HG02970 (cell line): ENCODE data around the gene RGS4.
"Not testable (repeated sequence)": the region's sequence is repeated elsewhere in the genome, so short reads cannot be mapped to it uniquely, and the experiment has no call there.

Source experiments
- ATAC-seq: cut with Tn5 transposase; IDR thresholded peaks from one replicate; pipeline ENCODE4 v1.9.1; 2021; ENCODE audit warnings: mild to moderate bottlenecking, moderate library complexity, moderate number of reproducible peaks; ENCODE audit not compliant: unreplicated experiment, low FRiP score

RGS4 gene

DNA sequence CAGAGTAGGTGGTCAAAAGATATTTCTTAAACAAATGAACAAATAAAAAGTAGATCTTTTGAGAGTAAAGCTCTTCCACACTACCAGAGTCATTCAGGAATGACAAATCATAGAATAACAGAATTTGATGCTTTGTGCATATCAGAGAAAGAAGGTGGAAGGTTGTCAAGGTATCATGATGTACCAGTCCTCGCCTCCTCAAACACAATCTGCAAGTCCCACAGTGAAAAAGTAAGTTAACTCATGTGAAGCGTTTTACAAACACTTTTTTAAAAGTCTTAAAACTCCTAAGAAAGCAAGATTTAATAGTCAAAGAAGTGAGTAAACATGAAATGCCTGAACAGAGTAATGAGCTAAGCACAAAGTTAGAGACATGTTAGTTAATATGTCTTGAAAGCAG lies 2.5 kb upstream of the RGS4 start:
- ATAC-seq = no peak

DNA sequence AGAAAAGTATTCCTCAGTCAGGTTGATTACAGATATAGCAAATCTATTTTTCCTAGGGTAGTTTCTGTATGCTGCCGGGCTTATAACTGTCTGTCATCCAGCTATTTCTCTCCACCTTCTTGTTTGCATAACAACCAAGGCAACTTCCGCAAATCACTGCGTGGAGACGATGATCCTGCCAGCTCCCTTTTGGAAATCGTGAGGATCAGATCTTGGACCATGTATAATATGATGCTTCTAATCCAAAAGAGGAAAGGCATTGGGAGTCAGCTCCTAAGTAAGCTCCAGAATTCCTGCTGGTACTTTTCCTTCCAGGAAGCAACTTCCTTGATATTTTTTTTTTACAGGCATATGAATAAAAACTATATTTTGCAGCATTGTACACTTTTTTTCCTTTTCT lies 445 bp upstream of the RGS4 start:
- no peak for ATAC-seq

DNA sequence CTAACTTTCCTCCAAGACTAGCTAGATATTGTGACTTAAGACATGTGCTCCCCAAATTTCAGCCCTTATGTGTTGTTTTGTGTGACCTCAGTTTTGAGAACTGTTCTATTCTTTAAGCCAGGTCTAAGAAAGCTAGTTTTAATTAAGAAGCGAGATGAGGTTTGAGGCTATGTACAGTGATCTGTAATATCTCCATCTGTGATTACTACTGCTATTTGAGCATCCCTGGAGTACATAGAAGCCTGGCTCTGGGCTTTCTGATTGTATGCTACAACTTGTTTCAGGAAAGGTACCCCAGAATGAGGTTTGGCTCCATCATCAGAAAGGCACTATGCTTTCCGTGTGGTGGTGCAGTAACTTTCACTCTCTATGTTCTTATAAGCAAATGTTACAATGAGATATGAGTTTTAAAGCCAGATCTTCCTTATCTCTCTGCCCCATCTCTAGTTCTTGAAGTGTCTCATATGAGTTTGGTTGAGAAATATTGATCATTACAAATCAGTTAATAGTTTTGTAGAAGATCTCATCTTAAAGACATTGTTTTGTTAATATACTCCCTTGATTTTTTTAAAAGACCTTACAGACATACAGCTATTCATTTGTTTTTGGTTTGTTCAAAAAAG lies 605 bp downstream of the RGS4 start:
- ATAC-seq = no peak

DNA sequence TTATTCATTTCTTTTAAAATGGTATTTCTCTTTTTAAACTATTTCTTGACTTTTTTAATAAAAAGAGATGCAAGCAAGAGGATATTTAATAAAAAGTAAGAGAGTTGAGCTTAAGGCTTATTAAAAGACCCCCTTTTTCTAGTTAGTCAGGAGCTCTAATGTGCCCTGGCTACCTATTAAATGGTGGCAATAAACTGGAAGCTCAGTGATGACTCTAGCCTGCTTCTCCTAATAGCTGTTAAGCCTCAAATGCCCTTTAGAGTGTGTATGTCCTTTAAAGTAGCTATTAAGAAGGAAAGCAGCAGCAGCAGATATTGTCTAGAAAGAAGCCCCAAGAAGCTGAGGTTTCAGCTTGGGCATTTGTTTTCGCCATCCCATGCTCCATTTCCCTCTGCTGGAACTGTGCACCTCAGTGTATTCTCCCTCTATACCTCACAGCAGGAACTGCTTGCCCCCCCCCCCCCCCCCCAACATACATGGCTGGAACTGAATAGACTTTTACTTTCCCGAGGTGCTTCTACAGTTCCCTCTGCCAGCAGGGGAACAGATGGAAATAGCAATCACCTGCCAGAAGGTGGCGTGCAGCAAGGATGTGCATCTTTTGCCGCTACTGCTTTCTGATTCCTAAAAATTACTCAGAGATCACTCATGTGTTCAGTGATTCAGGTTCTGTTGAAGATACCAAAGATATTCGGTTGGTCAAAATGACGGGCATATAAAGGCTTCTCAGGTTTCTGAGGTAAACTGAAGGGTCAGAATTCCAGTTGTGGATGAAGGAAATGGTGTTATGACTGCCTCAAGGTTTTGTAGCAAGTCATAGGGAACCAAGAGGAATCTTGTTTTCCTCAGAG lies 2.5 kb downstream of the RGS4 start:
- ATAC-seq = peak; percentile 76

DNA sequence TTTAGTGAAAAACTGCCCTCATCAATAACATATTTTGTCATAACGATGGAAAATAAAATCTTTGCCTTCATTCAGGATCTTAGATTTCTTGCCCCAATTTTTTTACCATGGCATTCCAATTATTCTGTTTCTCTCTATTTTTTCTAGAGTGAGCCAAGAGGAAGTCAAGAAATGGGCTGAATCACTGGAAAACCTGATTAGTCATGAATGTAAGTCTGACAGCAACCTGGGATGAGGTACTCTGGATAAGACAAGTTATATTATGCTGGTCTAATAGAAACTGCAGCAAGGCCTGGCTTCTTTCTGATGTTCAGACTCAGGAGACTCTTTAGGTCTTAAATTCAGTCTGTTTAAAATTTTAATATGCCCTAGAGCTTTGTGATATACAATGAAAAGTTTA lies 3.5 kb downstream of the RGS4 start:
- ATAC-seq = no peak

DNA sequence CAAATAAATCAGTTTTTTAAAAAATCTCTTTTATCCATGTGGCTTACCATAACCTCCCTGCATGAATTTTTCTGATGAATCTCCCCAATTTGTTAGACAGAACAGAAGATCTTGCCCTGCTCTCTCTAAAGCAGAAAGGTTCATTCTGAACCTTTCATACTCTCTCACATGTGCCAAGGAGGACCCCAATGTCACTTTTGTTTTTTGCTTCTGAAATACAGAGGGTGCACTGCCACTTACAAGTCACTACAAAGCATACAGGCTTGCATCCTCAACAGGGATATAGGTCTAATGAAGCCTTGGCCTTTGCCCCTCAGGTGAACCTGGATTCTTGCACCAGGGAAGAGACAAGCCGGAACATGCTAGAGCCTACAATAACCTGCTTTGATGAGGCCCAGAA lies 4.8 kb downstream of the RGS4 start:
- no peak for ATAC-seq

DNA sequence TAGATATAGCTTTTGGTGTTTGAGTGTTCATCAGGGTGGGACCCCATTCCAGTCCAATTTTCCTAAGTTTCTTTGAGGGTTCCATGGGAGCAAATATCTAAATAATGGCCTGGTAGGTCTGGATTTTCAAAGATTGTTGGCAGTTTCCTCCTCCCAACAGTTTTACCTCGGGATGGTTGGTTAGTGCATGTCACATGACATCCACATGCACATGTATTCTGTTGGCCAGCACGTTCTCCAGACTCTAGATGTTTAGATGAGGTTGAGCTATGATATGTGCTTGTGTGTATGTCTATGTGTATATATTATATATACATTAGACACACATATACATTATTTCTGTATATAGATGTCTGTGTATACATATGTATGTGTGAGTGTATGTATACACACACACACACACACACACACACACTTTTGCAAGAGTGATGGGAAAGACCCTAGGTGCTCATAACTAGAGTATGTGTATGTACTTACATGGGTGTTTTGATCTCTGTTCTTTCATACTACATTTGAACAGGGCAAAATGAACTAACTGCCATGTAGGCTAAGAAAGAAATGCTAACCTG lies 5.6 kb downstream of the RGS4 start:
- no peak for ATAC-seq

DNA sequence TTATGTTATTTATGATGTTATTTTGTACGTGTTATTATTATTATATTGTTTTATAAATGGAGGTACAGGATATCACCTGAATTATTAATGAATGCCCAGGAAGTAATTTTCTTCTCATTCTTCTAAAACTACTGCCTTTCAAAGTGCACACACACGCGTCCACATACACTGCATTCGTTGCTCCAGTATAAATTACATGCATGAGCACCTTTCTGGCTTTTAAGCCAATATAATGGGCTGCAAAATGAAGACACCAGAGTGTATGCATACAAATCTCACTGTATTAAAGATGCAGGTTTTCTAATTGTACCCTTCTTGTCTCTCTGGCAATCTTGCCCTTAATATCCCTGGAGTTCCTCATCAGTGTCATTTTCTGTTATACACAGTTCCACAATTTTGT lies 6.9 kb downstream of the RGS4 start:
- ATAC-seq = no peak

DNA sequence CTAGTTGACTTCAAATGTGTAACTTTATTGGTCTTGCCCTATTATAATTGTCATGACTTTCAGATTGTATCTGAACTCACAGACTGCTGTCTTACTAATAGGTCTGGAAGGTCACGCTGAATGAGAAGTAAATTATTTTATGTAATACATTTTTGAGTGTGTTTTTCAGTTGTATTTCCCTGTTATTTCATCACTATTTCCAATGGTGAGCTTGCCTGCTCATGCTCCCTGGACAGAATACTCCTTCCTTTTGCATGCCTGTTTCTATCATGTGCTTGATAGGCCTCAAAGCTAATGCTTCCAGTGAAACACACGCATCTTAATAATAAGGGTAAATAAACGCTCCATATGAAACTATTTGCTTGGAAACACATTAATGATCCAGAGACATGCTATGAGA lies 7.3 kb downstream of the RGS4 start:
- no peak for ATAC-seq

DNA sequence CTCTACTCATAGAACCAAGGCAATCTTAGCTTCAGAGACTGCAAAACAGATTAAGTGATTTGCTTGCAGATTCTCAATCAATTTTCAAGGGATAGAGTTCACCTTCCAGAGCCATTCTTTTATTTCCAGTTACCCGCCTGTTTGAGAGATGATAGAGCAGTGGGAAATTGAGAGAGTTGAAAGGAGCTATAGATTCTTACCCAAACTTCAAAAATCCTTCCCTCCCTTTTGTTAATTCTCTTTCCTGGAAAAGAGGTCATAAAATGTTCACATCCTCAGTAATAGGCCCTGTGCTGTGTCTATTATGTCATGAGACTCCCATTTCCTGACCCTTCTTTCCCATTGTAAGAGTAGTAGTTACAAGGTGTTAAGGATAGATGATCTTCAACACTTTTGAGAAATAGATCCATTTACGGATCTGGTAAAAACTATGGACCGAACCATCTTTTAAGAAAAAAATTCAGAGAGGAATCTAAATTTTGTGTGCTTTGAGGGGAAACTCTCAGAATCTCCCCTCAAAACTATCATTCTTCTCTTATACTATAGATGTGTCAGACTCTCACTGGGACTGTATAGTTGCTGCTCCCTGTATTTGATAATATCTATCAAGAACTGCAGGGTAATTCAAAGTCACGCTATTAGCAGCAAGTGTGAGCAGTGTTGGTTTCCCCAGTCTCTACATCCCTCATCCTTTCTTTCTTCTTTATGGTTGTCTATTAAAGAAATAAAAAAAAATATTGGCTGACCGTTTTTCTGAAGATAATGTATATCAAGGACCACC lies 8.0 kb downstream of the RGS4 start:
- ATAC-seq = no peak

DNA sequence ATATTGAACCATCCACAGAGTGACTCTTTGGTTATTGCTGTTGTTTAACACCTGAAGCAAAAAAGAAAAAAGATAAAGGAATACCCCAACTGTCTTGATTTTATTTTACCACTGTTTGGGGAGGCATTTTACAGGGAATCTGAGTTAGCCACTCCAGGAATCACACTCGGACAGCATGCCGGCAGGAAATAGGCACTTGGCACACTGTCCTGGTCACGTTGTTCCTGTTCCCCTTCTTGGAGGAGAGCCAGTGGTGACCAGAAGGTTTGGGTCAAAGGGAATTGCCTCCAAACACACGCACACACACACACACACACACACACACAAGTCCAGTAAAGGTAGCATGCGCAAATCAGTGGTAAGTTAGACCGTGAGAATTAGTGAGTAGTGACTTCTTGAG lies 13.8 kb downstream of the RGS4 start:
- no peak for ATAC-seq

DNA sequence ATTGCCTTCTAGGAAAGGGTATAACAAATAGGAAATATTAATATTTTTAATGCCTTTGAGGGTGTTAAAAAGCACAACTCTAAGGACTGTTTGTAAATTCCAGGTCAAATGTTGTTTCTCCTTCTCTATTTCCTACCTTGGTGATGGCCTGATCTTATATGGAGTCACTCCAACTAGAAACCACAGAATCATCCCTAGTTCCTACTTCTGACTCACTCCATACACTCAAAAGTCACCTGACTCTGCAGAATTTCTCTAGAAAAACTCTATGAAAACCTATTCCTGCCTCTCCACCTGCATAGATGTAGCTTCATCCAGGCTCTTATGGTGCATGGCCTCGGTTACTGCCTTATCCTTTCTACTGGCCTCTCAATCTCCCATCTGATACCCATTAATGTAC lies 14.5 kb downstream of the RGS4 start:
- no peak for ATAC-seq

DNA sequence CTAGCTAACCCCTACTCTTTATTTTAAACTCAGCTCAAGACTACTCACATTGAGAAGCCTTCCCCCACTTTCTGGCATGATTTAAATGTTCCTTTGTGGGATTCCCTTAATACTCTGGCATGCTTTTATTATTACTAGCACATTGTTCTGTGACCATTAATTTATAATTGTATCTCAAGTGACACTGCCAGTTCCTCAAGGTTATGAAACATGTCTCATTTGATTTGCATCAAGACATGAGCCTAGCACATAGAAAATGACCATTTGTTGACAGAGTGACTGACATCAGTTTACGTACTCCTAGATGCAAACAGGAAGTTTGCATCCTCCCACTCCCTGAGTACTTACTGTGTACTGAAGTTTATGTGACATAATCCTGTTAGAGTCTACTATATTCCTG lies 15.2 kb downstream of the RGS4 start:
- ATAC-seq = no peak

DNA sequence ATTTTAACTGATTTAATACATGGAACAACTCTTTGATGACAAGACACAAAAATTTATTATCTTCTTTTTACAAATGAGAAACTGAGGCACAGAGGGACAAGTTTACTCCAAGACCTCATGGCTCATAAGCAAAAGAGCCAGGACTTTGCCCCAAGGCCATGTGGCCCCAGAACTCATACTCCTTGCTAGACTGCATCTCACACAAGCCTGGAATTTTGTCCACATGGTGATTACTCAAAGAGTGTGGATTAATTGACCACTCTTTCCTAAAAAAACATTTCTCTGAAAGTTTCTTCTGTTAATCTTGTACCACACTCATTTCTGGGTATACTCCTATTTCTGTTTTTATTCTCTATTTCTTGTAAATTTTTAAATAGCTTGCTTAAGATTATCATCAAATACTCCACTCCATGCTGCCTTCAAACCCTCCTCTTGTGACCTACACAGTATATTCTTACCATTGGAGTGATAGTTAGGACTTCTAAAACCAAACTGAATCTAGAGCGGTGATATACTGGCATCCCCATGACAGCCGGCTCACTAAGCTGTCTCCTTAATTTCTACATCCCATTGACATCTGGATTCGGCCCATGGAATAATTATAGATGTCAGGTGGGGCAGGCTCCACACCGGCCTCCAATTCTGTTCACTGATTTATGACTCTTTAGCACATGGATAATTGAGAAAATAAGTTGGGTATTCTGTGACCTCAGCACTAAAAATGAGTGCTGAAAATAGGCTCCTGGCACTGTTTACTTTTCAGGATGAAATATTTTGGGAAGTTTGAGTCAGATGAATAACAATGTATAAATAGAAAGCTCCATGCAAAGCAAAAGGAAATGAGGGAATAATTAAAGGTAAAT lies 16.1 kb downstream of the RGS4 start:
- ATAC-seq = no peak

DNA sequence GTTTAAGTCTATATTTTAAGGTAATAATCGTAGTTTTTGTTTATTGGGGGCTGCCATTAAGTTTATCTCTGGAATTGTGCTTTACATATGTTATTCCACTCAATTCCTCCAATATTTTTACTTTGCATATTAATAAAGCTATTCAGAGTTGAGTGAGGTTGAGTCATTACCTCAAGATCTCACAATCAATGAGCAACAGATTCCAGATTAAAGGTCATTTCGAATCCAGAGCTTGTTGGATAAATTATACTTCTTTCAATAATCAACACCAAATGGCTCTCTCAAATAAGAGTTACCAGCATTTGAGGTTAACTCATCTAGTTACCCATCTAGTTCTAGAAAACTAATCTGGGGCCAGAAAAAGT lies 16.7 kb downstream of the RGS4 start:
- no peak for ATAC-seq

DNA sequence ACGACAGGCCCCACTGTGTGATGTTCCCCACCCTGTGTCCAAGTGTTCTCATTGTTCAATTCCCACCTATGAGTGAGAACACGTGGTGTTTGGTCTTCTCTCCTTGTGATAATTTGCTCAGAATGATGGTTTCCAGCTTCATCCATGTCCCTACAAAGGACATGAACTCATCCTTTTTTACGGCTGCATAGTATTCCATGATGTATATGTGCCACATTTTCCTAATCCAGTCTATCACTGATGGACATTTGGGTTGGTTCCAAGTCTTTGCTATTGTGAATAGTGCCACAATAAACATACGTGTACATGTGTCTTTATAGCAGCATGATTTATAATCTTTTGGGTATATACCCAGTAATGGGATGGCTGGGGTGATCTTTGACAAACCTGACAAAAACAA lies 20.0 kb downstream of the RGS4 start:
- ATAC-seq = not testable (repeated sequence)

DNA sequence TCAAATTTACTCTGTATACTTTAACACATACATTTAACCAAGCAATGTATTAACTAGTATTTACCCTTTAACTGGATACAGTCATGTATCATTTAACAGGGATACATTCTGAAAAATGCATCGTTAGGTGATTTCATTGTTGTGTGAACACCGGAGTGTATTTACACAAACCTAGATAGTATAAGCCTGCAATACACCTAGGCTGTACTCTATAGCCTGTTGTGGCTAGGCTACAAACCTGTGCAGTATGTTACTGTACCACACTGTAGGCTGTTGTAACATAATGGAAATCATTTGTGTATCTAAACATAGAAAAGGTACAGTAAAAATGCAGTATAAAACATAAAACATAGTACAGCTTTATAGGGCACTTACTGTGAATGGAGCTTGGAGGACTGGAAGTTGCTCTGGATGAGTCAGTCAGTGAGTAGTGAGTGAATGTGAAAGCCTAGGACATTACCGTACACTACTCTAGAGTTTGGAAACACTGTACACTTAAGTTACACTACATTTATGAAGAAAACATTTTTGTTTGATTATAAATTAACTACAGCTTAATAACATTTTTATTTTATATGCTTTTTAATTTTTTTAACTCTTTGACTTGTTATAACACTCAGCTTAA lies 21.3 kb downstream of the RGS4 start:
- no peak for ATAC-seq

DNA sequence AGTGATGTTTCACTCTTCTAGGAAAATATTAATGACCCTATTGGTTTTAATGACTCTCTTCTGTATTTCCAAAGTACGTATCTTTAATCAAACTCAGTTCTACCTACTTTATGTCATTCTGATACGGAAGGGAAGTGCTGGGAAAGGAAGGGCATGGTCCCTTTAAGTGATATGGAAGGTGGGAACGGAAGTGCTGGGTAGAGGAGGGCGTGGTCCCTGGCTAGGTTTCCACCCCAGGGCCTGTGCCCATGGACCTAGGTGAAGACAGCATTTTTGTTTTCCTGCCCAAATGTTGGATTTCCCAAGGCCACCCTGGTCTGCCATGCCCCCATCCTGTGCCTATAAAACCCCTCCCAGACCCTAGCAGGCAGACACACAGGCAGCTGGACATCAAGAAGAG lies 24.0 kb downstream of the RGS4 start:
- ATAC-seq = no peak

DNA sequence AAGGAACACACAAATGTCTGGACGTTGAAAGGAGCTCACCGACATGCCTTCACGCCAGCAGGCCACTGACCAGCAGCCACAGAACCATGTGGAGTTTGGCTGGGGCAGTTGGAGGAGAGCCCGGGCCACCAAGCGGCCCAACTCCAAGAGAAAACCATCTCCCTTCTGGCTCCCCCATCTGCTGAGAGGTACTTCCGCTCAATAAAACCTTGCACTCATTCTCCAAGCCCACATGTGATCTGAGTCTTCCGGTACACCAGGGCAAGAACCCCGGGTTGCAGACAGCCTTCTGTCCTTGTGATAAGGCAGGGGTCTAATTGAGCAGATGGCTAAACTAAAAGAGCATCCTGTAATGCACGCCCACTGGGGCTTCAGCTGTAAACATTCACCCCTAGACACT lies 24.4 kb downstream of the RGS4 start:
- ATAC-seq = no peak

DNA sequence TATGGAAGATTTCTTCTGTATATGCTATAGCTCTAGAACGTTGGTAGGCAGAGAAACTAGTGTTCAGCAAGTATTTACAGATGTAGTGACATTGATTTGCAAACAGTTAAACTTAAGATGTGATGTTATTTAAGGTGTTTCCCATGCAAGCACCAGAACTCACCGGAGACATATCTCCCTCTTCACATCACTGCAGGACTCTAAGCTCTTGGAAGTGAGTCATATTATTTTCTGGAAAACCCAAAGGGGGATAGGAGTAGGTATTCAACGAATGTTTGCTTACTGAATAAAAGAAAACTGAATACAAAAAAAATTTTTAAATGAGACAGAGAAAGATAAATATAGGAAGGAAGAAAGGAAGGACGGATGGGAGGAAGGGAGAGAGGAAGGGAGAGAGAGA lies 25.0 kb downstream of the RGS4 start:
- ATAC-seq = no peak
